Measurements from ENCODE around the gene CASP2.

- TF ChIP-seq, protein P1, sequence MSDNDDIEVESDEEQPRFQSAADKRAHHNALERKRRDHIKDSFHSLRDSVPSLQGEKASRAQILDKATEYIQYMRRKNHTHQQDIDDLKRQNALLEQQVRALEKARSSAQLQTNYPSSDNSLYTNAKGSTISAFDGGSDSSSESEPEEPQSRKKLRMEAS (IDR thresholded peaks at IDR 0.05): no peak
- TF ChIP-seq TAF1 (conservative IDR thresholded peaks at IDR 0.05) (no peak), CTCF (IDR thresholded peaks at IDR 0.05; ENCODE audit: low read depth, low read length, missing input control) (no peak), FOXA2 (IDR thresholded peaks at IDR 0.05) (no peak), SP1 (IDR thresholded peaks at IDR 0.05) (no peak), YY1 (IDR thresholded peaks at IDR 0.05) (no peak), REST (IDR thresholded peaks at IDR 0.05) (no peak), RAD21 (IDR thresholded peaks at IDR 0.05) (no peak)
These were observed 2.7 kb upstream of the CASP2 start for GRCh38 chr7:143285470-143285778.

Measured in liver (tissue), 3 donors.